Activated B cell treated with CpG ODN at 0.5 μM for 24 hours (primary cell): Measurements from ENCODE around the gene RPL10A. TPM values are rescaled to one million over a fixed set of nuclear protein-coding genes. Genes with fewer than 3 reads are reported as not detected.
A peak's percentile ranks its signal among the peaks of the same experiment; 100 is the strongest.

Experiments used
- ATAC-seq: fragments of 200-7000 bp; cut with Tn5 transposase; one replicate; pipeline ENCODE4 v1.10.0; 2021; ENCODE audit warnings: low read depth, mild to moderate bottlenecking, moderate library complexity
- CTCF ChIA-PET: fragments of 350-600 bp; sonication (Branson Sonifier 250); formaldehyde crosslinking; loops from one replicate; lab custom pipeline; 2021; ENCODE audit warnings: antibody characterized with exemption; lab: Charles Lee
- POLR2A ChIA-PET: fragments of 350-600 bp; sonication (Branson Sonifier 250); formaldehyde crosslinking; loops from one replicate; lab custom pipeline; 2021; ENCODE audit warnings: antibody characterized with exemption; lab: Charles Lee
- DNase-seq: peaks from one replicate; pipeline ENCODE4 v3.0.0; 2022
- H3K27ac Mint-ChIP-seq: one replicate; pipeline ENCODE4 v1.8.0; 2020; ENCODE audit warnings: mixed read lengths
- H3K27me3 Mint-ChIP-seq: one replicate; pipeline ENCODE4 v1.8.0; 2021; ENCODE audit warnings: mixed read lengths
- H3K36me3 Mint-ChIP-seq: one replicate; pipeline ENCODE4 v1.8.0; 2021; ENCODE audit warnings: low read depth, mixed read lengths
- H3K4me1 Mint-ChIP-seq: one replicate; pipeline ENCODE4 v1.8.0; 2021; ENCODE audit warnings: mixed read lengths
- H3K4me3 Mint-ChIP-seq: one replicate; pipeline ENCODE4 v1.8.0; 2020; ENCODE audit warnings: mild to moderate bottlenecking, mixed read lengths
- H3K9me3 Mint-ChIP-seq: one replicate; pipeline ENCODE4 v1.8.0; 2020; ENCODE audit warnings: mixed read lengths
- intact Hi-C: fragments of 100-400 bp; cut with micrococcal nuclease; formaldehyde crosslinking; loops from one replicate; pipeline ENCODE4 v1.15.1; 2024
- total RNA-seq: library from RNA; stranded (reverse); gene quantifications from 2 replicates; pipeline ENCODE4 v1.2.3, GENCODE V29; 2022
- TF ChIP-seq, protein P1 (sequence below): fragments of 200-600 bp; IDR thresholded peaks from one replicate; pipeline ENCODE4 v1.8.0; 2022; ENCODE audit warnings: antibody characterized with exemption, mild to moderate bottlenecking

Gene RPL10A
- total RNA-seq, 1 donor from 2014 or later, result 2,485 TPM

DNA sequence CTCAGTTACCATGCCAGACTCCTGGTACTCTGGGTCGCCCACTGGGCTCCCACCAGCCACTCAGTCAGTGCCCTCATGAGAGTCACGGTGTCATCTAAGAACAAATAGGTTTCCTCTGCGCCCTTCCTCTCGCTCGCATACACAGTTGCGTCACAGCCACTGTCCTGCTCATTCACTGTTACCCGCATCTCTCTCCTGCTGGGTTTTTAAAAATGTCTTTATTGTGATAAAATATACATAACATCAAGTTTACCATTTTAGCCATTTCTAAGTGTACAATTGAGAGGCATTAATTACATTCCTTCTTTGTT is 24.7 kb downstream of the RPL10A start:
- H3K4me3 Mint-ChIP-seq, result no peak overlapping the region
- POLR2A ChIA-PET, result no interaction called here
- no peaks in the 10 kb centered on the region for H3K9me3 Mint-ChIP-seq

DNA sequence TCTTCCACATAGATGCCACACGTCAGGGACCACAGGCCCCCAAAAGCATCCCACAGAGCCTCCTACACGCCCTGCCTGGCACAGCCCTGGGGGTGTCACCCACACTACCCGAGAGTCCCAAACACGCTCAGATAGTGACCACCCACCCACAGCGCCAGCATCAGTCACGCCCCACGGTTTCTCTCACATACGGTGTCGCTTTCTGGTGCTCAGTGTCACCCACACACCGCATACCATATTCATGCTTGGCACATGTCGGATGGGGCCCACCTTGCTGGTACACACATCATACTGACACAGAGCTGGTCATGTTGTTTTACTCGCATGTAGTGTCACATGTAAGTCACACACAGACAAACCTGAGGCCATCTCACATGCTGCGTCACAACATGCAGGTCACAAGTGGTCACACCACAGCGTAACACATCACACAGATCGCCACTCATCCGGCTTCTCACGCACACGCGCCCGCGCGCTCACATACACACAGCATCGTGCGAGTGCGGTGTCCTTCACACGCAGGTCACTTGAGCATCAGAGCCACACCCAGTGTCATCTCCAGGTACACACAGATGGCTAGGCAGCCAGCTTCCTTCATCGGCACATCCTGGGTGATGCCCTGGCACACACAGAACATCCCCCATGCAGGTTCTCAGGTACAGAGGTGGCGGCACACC is 25.2 kb downstream of the RPL10A start:
- ChIA-PET POLR2A (interaction anchor here (0.6 kb wide), 1 partner anchor 1555 kb away, joined by 3 read pairs; no protein-coding TSS in a partner anchor), CTCF (no interaction called here)
- DNase-seq (no peak), ATAC-seq (no peak)
- Mint-ChIP-seq H3K4me3 (no peak overlapping the region), H3K9me3 (no peaks in the 10 kb centered on the region), H3K27me3 (peaks cover 16% of the 10 kb centered on the region), H3K36me3 (no peaks in the 10 kb centered on the region), H3K4me1 (peaks cover 10% of the 10 kb centered on the region), H3K27ac (no peak overlapping the region)
- intact Hi-C loops, result no loop called here
- TF ChIP-seq, protein P1, sequence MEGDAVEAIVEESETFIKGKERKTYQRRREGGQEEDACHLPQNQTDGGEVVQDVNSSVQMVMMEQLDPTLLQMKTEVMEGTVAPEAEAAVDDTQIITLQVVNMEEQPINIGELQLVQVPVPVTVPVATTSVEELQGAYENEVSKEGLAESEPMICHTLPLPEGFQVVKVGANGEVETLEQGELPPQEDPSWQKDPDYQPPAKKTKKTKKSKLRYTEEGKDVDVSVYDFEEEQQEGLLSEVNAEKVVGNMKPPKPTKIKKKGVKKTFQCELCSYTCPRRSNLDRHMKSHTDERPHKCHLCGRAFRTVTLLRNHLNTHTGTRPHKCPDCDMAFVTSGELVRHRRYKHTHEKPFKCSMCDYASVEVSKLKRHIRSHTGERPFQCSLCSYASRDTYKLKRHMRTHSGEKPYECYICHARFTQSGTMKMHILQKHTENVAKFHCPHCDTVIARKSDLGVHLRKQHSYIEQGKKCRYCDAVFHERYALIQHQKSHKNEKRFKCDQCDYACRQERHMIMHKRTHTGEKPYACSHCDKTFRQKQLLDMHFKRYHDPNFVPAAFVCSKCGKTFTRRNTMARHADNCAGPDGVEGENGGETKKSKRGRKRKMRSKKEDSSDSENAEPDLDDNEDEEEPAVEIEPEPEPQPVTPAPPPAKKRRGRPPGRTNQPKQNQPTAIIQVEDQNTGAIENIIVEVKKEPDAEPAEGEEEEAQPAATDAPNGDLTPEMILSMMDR, result no peak

More for the DNA sequence above, 24.7 kb downstream of the RPL10A start:
- ATAC-seq, result no peak
- TF ChIP-seq, protein P1, result no peak
- CTCF ChIA-PET, result no interaction called here
- Mint-ChIP-seq H3K27ac (no peak overlapping the region), H3K36me3 (no peaks in the 10 kb centered on the region), H3K4me1 (peaks cover 5% of the 10 kb centered on the region), H3K27me3 (peaks cover 11% of the 10 kb centered on the region)
- DNase-seq, result no peak
- intact Hi-C loops, result no loop called here

DNA sequence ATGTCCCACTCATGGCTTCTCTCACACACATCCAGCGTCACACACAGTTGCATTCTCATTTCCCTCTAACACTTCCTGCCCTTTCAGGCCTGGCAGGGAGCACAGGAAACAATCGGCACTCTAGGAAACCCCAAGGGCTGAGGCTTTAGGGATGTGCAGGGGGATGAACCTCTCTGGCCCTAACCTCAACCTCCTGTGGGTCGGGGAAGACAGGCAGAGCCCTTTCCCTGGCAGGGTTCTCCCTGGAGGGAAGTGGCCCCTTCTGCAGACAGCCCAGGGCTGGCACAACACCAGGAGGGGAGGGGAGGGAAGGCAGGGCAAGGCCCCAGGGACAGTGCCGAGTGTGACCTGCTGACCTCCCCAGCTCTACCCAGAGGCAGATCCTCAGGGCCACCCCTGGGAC is 26.0 kb downstream of the RPL10A start:
- TF ChIP-seq, protein P1, result no peak
- Mint-ChIP-seq H3K27me3 (peaks cover 22% of the 10 kb centered on the region), H3K36me3 (no peaks in the 10 kb centered on the region), H3K4me3 (no peak overlapping the region), H3K4me1 (peaks cover 14% of the 10 kb centered on the region), H3K27ac (no peak overlapping the region), H3K9me3 (no peaks in the 10 kb centered on the region)
- intact Hi-C loops, result no loop called here
- DNase-seq (no peak), ATAC-seq (no peak)
- ChIA-PET CTCF (no interaction called here), POLR2A (interaction anchor here (0.6 kb wide), 1 partner anchor 1555 kb away, joined by 3 read pairs; no protein-coding TSS in a partner anchor)

DNA sequence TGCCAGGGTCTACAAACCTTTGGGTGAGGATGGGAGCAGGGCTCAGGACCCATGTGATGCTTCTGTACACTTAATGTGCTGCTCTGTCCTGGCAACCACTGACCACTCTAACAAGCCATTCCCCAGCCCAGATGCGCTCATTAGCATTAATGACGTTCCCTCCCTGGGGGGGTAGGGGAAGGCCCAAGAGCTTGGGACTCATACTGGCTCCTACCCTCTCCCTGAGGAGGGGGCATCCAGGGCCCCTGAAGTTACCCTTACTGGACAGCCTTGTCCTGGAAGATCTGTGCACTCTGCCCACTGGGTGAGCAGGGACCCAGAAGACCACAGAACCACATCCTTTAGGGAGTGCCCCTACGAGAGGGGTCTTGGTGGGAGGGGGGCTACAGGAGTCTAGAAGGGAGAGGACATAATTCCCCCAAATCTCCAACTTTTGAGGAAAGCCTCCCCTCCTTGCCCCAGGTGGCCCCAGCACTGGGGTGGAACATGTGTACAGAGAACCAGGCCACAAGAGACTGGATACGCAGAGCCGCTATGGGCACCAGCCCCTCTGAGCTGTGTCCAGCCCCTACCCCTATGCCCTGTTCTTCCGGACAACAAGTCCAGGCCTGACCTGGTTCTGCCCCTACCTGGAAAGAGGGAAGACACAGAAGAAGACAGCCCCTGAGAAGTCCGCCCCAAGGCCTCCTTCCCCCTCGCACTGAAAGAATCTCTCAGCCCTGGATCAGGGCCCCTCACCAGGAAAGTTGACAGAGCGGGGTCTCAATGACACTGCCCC is 27.2 kb downstream of the RPL10A start:
- no peaks in the 10 kb centered on the region for H3K9me3 Mint-ChIP-seq

More for the DNA sequence above, 27.2 kb downstream of the RPL10A start:
- intact Hi-C loops, result no loop called here
- TF ChIP-seq, protein P1, result no peak
- H3K4me3 Mint-ChIP-seq, result peak overlapping the region; percentile 60
- H3K4me1 Mint-ChIP-seq, result peaks cover 14% of the 10 kb centered on the region
- ATAC-seq, result no peak
- no peak overlapping the region for H3K27ac Mint-ChIP-seq
- H3K36me3 Mint-ChIP-seq, result no peaks in the 10 kb centered on the region
- CTCF ChIA-PET, result no interaction called here
- peaks cover 31% of the 10 kb centered on the region for H3K27me3 Mint-ChIP-seq
- POLR2A ChIA-PET, result no interaction called here
- no peak for DNase-seq
